Activated naive CD8-positive, alpha-beta T cell treated with anti-CD3 and anti-CD28 coated beads, Interleukin-2, amount 10 ng/mL, durations not matched to agents 7 days and 5 days (primary cell): ENCODE data around the gene RNF220. TPM values are rescaled to one million over a fixed set of nuclear protein-coding genes. Genes with fewer than 3 reads are reported as not detected.

Source experiments
- ATAC-seq: fragments of 150-1000 bp; cut with Tn5 transposase; one replicate; pipeline ENCODE4 v1.10.0; 2021; ENCODE audit warnings: low read depth, moderate library complexity
- POLR2A ChIA-PET: fragments of 350-600 bp; sonication (Branson Sonifier 250); formaldehyde crosslinking; loops from one replicate; lab custom pipeline; 2021; ENCODE audit warnings: antibody characterized with exemption; lab: Charles Lee
- DNase-seq: peaks from one replicate; pipeline ENCODE4 v3.0.0; 2021
- H3K27ac Mint-ChIP-seq: one replicate; pipeline ENCODE4 v1.8.0; 2022; ENCODE audit warnings: mild to moderate bottlenecking, mixed read lengths
- H3K27me3 Mint-ChIP-seq: one replicate; pipeline ENCODE4 v1.8.0; 2022; ENCODE audit warnings: mild to moderate bottlenecking, moderate library complexity, mixed read lengths
- H3K36me3 Mint-ChIP-seq: one replicate; pipeline ENCODE4 v1.8.0; 2021; ENCODE audit warnings: mild to moderate bottlenecking, mixed read lengths
- H3K4me1 Mint-ChIP-seq: one replicate; pipeline ENCODE4 v1.8.0; 2021; ENCODE audit warnings: mixed read lengths
- H3K4me3 Mint-ChIP-seq: one replicate; pipeline ENCODE4 v1.8.0; 2022; ENCODE audit warnings: mild to moderate bottlenecking, moderate library complexity, mixed read lengths
- H3K9me3 Mint-ChIP-seq: one replicate; pipeline ENCODE4 v1.8.0; 2021; ENCODE audit warnings: mixed read lengths
- total RNA-seq, 2 experiments: library from RNA; stranded (reverse); gene quantifications; one replicate each; pipeline ENCODE4 v1.2.3, GENCODE V29; 2021

Gene RNF220
- total RNA-seq, 2 experiments from 2014 or later: 91.3 to 94.4 TPM

GRCh38 chr1:44672254-44672955 is 267.4 kb downstream of the RNF220 start:
- no peak for DNase-seq
- no peak for ATAC-seq
- H3K9me3 Mint-ChIP-seq: no peaks in the 10 kb centered on the region
- H3K36me3 Mint-ChIP-seq: no peaks in the 10 kb centered on the region
- peak overlapping the region; percentile 89 for H3K4me3 Mint-ChIP-seq
- peaks cover 18% of the 10 kb centered on the region for H3K4me1 Mint-ChIP-seq
- H3K27me3 Mint-ChIP-seq: no peaks in the 10 kb centered on the region
- POLR2A ChIA-PET: interaction anchor here (1.7 to 4.3 kb wide), 3 partner anchors 40 to 58 kb away, joined by 12 to 44 read pairs (median 29); partner anchors contain the start of gene RNU5D-1
- peak overlapping the region; percentile 30 for H3K27ac Mint-ChIP-seq

GRCh38 chr1:44672961-44673674 is 268.1 kb downstream of the RNF220 start:
- Mint-ChIP-seq H3K36me3 (no peaks in the 10 kb centered on the region), H3K9me3 (no peaks in the 10 kb centered on the region), H3K4me3 (peak overlapping the region; percentile 89), H3K27ac (peak overlapping the region; percentile 82), H3K27me3 (no peaks in the 10 kb centered on the region), H3K4me1 (peaks cover 18% of the 10 kb centered on the region)
- ATAC-seq: no peak
- DNase-seq: no peak
- POLR2A ChIA-PET: interaction anchor here (1.3 to 4.3 kb wide), 6 partner anchors 23 to 460 kb away, joined by 3 to 44 read pairs (median 16); partner anchors contain the start of genes DMAP1 and RNU5D-1

DNA sequence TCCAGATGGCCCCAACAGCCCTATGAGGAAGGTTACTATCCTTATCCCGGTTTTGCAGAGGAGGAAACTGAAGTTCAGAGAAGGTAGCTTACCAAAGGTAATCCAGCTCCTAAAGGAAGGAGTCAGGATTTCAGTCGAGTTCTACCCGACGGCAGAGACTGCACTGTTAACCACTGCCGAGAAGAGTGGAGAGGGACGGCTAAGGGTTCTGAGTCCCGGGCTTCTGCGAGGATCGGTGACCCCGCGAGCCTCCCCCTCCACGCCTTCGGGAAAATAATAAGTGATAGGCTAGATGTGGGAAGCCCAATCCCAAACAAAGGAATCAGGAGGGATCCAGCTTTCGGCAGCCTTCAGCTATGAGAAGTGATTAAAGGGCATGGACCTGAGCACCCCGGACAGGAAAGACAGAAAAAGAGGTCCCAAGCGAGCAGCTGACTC is 268.6 kb downstream of the RNF220 start:
- Mint-ChIP-seq H3K9me3 (no peaks in the 10 kb centered on the region), H3K36me3 (no peaks in the 10 kb centered on the region), H3K27ac (peak overlapping the region; percentile 82), H3K4me1 (peaks cover 18% of the 10 kb centered on the region), H3K4me3 (peak overlapping the region; percentile 89), H3K27me3 (no peaks in the 10 kb centered on the region)
- DNase-seq (no peak), ATAC-seq (no peak)
- POLR2A ChIA-PET: interaction anchor here (0.8 to 4.3 kb wide), 12 partner anchors 10 to 911 kb away, joined by 3 to 44 read pairs (median 4); partner anchors contain the start of genes DMAP1, NASP, RNU5D-1 and RPS8

- Mint-ChIP-seq H3K9me3 (no peaks in the 10 kb centered on the region), H3K4me1 (peaks cover 18% of the 10 kb centered on the region), H3K27me3 (no peaks in the 10 kb centered on the region), H3K4me3 (peak within 1 kb of the TSS; percentile 89), H3K27ac (peak within 1 kb of the TSS; percentile 82), H3K36me3 (no peaks in the 10 kb centered on the region)
- POLR2A ChIA-PET: interaction anchor here (0.6 to 4.3 kb wide), 13 partner anchors 9 to 910 kb away, joined by 3 to 44 read pairs (median 4); partner anchors contain the start of genes DMAP1, NASP, RNU5D-1 and RPS8
- peak; percentile 98 for DNase-seq
- peak; percentile 96 for ATAC-seq
Observed at GRCh38 chr1:44674113-44675000, 269.3 kb downstream of the RNF220 start, which contains the start of the genes ARMH1 and TMEM53. TSS of gene ARMH1 (plus strand) at chr1:44674714. CDS start at chr1:44689698, 14,984 bp downstream. TSS of gene TMEM53 (minus strand) at chr1:44674481. CDS start at chr1:44674391, 90 bp downstream.

- DNase-seq (no peak), ATAC-seq (no peak)
- Mint-ChIP-seq H3K9me3 (no peaks in the 10 kb centered on the region), H3K36me3 (no peaks in the 10 kb centered on the region), H3K27ac (no peak overlapping the region), H3K4me1 (peaks cover 18% of the 10 kb centered on the region), H3K4me3 (peak overlapping the region; percentile 89), H3K27me3 (no peaks in the 10 kb centered on the region)
- POLR2A ChIA-PET: interaction anchor here (1.5 to 4.3 kb wide), 5 partner anchors 9 to 46 kb away, joined by 4 to 44 read pairs (median 19); no protein-coding TSS in a partner anchor
Observed at GRCh38 chr1:44675186-44675585, 270.1 kb downstream of the RNF220 start.

- no peak for ATAC-seq
- Mint-ChIP-seq H3K27me3 (no peaks in the 10 kb centered on the region), H3K27ac (no peak overlapping the region), H3K9me3 (no peaks in the 10 kb centered on the region), H3K4me1 (peaks cover 18% of the 10 kb centered on the region), H3K36me3 (no peaks in the 10 kb centered on the region), H3K4me3 (no peak overlapping the region)
- POLR2A ChIA-PET: interaction anchor here (2.3 to 4.2 kb wide), 2 partner anchors 45 kb away, joined by 6 to 44 read pairs; no protein-coding TSS in a partner anchor
- DNase-seq: no peak
Observed at GRCh38 chr1:44676484-44677200, 271.6 kb downstream of the RNF220 start.

DNA sequence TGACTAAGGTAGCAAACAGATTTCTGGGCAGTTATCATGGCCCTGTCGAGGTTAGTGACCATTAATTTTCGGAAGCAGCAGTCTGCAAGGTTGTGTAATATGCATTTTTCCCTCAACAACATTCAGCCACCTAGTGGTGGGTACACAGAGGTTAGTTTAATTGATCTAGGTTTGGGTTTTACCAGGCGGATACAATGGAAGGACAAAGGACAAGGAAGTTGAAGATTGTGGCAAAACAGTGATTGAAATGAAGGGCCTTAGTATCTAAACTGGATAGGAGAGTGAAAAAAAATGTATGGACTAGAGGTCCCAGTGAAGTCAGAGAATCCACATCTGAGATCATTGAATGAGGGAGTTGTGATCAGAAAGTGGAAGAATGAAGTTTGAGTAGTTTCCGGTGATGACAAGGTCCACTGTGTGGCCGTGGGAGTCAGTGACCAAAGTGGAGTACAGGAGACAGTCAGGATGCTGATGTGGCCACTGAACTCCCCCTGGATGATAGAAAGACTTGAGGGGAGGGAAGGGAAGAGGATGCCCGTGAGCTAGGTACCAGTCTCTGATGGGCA is 272.2 kb downstream of the RNF220 start:
- no peak for DNase-seq
- Mint-ChIP-seq H3K4me1 (peaks cover 13% of the 10 kb centered on the region), H3K4me3 (no peak overlapping the region), H3K36me3 (no peaks in the 10 kb centered on the region), H3K9me3 (no peaks in the 10 kb centered on the region), H3K27me3 (no peaks in the 10 kb centered on the region), H3K27ac (no peak overlapping the region)
- no peak for ATAC-seq
- POLR2A ChIA-PET: interaction anchor here (2.3 kb wide), 1 partner anchor 46 kb away, joined by 6 read pairs; no protein-coding TSS in a partner anchor

DNA sequence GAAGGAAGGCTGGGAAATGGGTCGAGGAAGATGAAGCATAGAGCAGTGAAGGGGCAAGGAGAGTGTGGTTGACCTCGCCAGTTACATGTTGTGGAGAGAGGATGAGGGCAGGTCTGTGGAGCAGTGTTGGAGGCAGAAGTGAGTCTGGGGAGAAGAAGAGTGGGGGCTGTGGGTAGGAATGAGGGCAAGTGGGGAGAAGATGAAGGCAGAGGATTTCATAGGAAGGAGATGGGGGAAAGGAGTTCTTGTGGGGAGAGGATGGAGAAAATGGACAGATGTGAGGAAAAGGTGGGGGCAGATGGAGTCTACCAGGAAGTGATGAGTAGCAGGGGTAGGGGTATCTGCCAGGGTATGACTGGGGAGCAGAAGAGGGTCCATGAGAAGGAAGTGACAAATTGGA is 273.1 kb downstream of the RNF220 start:
- POLR2A ChIA-PET: no interaction called here
- no peak for ATAC-seq
- Mint-ChIP-seq H3K4me3 (no peak overlapping the region), H3K27ac (no peak overlapping the region), H3K9me3 (no peaks in the 10 kb centered on the region), H3K4me1 (peaks cover 10% of the 10 kb centered on the region), H3K27me3 (no peaks in the 10 kb centered on the region), H3K36me3 (no peaks in the 10 kb centered on the region)
- DNase-seq: no peak

GRCh38 chr1:44678626-44679025 is 273.6 kb downstream of the RNF220 start:
- POLR2A ChIA-PET: no interaction called here
- H3K27me3 Mint-ChIP-seq: no peaks in the 10 kb centered on the region
- H3K4me3 Mint-ChIP-seq: no peak overlapping the region
- H3K4me1 Mint-ChIP-seq: peaks cover 7% of the 10 kb centered on the region
- DNase-seq: no peak
- H3K36me3 Mint-ChIP-seq: no peaks in the 10 kb centered on the region
- no peak overlapping the region for H3K27ac Mint-ChIP-seq
- no peaks in the 10 kb centered on the region for H3K9me3 Mint-ChIP-seq
- ATAC-seq: no peak

- Mint-ChIP-seq H3K9me3 (no peaks in the 10 kb centered on the region), H3K36me3 (no peaks in the 10 kb centered on the region), H3K4me3 (no peak overlapping the region), H3K27ac (no peak overlapping the region), H3K27me3 (no peaks in the 10 kb centered on the region), H3K4me1 (peaks cover 10% of the 10 kb centered on the region)
- DNase-seq: no peak
- POLR2A ChIA-PET: no interaction called here
- ATAC-seq: no peak
Observed at GRCh38 chr1:44679468-44679867, 274.4 kb downstream of the RNF220 start.

DNA sequence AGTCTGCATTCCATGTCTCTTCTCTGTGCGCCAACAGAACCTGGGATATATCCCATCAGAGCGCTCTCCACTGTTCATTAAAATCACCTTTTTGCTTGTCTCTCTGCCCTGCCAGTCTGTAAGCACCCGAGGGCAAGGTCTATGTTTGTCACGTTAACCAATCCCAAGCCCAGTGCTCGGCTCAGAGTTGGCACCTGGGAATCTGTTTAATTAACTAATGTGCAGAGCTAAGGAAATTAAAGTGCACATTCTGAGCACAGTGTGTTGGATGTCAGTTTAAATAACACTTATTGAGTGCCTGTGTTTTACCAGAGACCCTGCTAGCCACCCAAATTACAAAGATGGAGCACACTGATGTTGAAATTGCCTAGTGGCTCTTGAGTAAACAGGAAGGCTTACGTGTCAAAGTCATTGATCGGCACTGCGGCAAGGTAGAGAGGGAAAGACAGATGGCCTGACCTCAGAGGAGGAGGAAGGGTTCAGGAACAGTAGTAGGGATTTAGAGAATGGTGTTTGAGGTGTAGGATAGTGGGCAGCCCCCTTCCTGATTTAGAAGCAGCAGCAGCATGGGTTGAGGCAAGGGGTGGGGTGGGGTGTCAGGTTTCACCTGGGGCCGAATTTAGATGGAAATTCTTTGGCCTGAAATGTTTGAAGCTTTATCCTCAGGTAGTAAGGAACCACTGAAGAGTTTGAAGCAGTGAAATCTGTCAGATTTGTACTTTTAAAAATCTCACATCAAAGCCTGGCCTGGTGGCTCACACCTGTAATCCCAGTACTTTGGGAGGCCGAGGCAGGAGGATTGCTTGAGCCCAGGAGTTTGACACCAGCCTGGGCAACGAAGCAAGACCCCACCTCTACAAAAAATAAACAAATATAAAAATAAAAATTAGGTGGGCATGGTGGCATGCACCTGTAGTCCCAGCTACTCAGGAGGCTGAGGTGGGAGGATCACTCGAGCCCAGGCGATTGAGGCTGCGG is 277.1 kb downstream of the RNF220 start:
- Mint-ChIP-seq H3K36me3 (no peaks in the 10 kb centered on the region), H3K27me3 (peaks cover 3% of the 10 kb centered on the region), H3K27ac (peak overlapping the region; percentile 3), H3K4me1 (peaks cover 9% of the 10 kb centered on the region), H3K9me3 (no peaks in the 10 kb centered on the region), H3K4me3 (no peak overlapping the region)
- POLR2A ChIA-PET: no interaction called here
- DNase-seq (no peak), ATAC-seq (no peak)
